Epithelial cell of proximal tubule (primary cell): ENCODE results near the gene ZFP91. TPM values are rescaled to one million over a fixed set of nuclear protein-coding genes. Genes with fewer than 3 reads are reported as not detected.
"Not testable (repeated sequence)": the region's sequence is repeated elsewhere in the genome, so short reads cannot be mapped to it uniquely, and the experiment has no call there.

Experiments used
- DNase-seq: peaks from one replicate; pipeline ENCODE4 v3.0.0-alpha.2; 2011; ENCODE audit warnings: low read depth
- H3K4me3 ChIP-seq: 2 replicates; pipeline ENCODE4 v1.5.1; 2011; ENCODE audit warnings: low read depth, mild to moderate bottlenecking, low read length
- total RNA-seq: library from RNA; depleted of rRNA; stranded (reverse); fragments of >200 nt; gene quantifications from 2 replicates; pipeline ENCODE4 v1.2.3, GENCODE V29; 2015
- TF ChIP-seq, protein P1 (sequence below): conservative IDR thresholded peaks from 2 replicates; pipeline ENCODE4 v1.5.1; 2012; ENCODE audit warnings: low read depth, mild to moderate bottlenecking, low read length

The ZFP91 gene
- total RNA-seq, 1 donor from 2014 or later, result 25.8 TPM

- DNase-seq, result peak; percentile 72
- peak overlapping the region; percentile 15 for H3K4me3 ChIP-seq
- TF ChIP-seq, protein P1, sequence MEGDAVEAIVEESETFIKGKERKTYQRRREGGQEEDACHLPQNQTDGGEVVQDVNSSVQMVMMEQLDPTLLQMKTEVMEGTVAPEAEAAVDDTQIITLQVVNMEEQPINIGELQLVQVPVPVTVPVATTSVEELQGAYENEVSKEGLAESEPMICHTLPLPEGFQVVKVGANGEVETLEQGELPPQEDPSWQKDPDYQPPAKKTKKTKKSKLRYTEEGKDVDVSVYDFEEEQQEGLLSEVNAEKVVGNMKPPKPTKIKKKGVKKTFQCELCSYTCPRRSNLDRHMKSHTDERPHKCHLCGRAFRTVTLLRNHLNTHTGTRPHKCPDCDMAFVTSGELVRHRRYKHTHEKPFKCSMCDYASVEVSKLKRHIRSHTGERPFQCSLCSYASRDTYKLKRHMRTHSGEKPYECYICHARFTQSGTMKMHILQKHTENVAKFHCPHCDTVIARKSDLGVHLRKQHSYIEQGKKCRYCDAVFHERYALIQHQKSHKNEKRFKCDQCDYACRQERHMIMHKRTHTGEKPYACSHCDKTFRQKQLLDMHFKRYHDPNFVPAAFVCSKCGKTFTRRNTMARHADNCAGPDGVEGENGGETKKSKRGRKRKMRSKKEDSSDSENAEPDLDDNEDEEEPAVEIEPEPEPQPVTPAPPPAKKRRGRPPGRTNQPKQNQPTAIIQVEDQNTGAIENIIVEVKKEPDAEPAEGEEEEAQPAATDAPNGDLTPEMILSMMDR, result no peak
Measured at GRCh38 chr11:58561394-58562098, 17.3 kb upstream of the ZFP91 start.

DNA sequence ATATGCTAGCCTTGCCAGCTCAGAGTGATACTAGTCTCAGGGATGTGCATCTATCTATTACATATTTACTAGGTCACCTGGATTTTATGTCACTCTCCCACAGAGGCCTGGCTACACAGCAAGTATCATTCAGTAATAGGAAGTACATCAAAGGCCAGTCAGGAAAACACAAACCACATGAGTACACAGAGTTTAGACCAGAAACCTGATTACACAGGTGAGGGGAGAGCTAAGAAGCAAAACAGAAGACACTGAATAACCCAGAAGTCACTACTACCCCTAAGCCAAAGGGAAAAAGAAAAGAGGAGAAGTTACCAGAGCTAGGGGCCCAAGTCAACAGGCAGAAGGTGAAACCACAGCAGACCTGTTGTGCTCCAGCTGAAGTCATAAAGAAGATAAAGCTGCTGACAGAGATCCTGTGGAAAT lies 16.5 kb upstream of the ZFP91 start:
- DNase-seq, result no peak
- H3K4me3 ChIP-seq, result no peak overlapping the region
- TF ChIP-seq, protein P1, result no peak

- no peak for DNase-seq
- H3K4me3 ChIP-seq, result no peak overlapping the region
- TF ChIP-seq, protein P1, result no peak
Measured at GRCh38 chr11:58564231-58564630, 14.6 kb upstream of the ZFP91 start.

GRCh38 chr11:58567889-58568512 lies 10.9 kb upstream of the ZFP91 start:
- TF ChIP-seq, protein P1, result peak; percentile 87
- no peak for DNase-seq
- H3K4me3 ChIP-seq, result no peak overlapping the region

GRCh38 chr11:58572906-58573305 lies 6.0 kb upstream of the ZFP91 start:
- DNase-seq, H3K4me3 ChIP-seq: not testable (repeated sequence)

DNA sequence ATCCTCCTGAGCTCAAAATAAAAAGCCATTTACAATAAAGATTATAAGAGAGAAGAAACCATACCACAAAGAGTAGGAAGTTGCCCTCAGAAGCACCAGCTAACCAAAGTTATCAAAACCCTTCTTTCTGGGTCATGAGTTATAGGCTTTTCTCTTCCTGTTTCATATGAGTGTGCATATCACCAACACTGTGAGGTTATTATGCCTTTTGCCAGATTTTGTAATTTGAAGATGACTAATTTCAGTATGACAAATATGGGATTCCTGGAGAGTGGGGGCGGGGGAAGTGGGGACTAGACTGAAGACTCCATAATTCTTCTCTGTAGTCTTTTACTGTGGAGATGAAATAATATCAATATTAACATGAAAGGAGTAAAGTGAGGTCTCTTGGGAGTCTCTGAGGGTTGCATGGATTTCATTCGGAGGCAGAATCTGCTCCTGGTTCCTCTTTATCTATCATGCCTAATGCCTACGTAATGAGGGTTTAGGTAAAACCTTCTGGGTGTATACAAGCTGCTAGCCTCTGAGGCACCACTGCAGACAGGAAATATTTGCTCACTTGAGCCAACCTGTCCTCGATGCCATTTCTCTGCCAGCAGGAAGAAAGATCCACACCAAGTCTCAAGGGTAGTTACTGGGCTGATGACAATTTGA lies 5.3 kb upstream of the ZFP91 start:
- TF ChIP-seq, protein P1, result no peak
- no peak overlapping the region for H3K4me3 ChIP-seq

DNA sequence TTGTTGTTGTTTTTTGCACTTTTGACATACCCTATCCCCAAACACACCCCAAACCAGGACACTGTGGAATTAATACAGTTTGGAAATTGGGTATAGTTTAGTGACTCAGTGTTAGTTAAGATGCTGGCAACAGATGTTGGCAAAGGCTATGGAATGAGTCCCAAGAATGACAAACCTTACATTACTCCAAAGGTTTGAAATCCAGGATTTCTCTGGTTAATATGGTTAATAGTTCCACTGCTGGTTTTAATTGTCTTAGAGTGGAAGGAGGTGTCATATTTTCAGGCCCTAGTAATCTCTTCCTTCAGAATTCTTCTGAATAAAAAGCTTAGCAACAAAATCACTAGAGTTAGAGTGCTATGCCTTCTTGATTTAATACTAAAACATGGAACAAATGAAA lies 4.0 kb upstream of the ZFP91 start:
- peak overlapping the region; percentile 9 for H3K4me3 ChIP-seq
- peak; percentile 67 for DNase-seq
- TF ChIP-seq, protein P1, result no peak

More for the DNA sequence above, 5.3 kb upstream of the ZFP91 start:
- DNase-seq, result peak; percentile 41
